Effector memory CD8-positive, alpha-beta T cell (primary cell): ENCODE measurements around the gene RAB2B.
A peak's percentile ranks its signal among the peaks of the same experiment; 100 is the strongest.

ENCODE experiments used
- ATAC-seq: fragments of 150-1000 bp; cut with Tn5 transposase; replicated peaks from 2 replicates; pipeline ENCODE4 v1.10.0; 2021; ENCODE audit warnings: mild to moderate bottlenecking, moderate library complexity
- DNase-seq, 3 experiments: peaks; one replicate each; pipeline ENCODE4 v3.0.0; 2021
- H3K27ac Mint-ChIP-seq, 2 donors: one replicate each; pipeline ENCODE4 v1.8.0; 2022; ENCODE audit warnings: mild to moderate bottlenecking in 2 of 2, mixed read lengths in 2 of 2, moderate library complexity in 2 of 2
- H3K27me3 Mint-ChIP-seq, 2 donors: one replicate each; pipeline ENCODE4 v1.8.0; 2022; ENCODE audit warnings: mixed read lengths in 2 of 2
- H3K36me3 Mint-ChIP-seq: one replicate; pipeline ENCODE4 v1.8.0; 2022; ENCODE audit warnings: mild to moderate bottlenecking, moderate library complexity, mixed read lengths; ENCODE audit not compliant: insufficient read depth
- H3K4me1 Mint-ChIP-seq, 2 donors: one replicate each; pipeline ENCODE4 v1.8.0; 2022; ENCODE audit warnings: low read depth in 2 of 2, mixed read lengths in 2 of 2
- H3K4me3 Mint-ChIP-seq, 2 donors: one replicate each; pipeline ENCODE4 v1.8.0; 2022; ENCODE audit warnings: mild to moderate bottlenecking in 2 of 2, mixed read lengths in 2 of 2, moderate library complexity in 2 of 2
- H3K9me3 Mint-ChIP-seq, 2 donors: one replicate each; pipeline ENCODE4 v1.8.0; 2022; ENCODE audit warnings: mixed read lengths in 2 of 2
- total RNA-seq, 9 experiments: gene quantifications; one replicate each; lab custom pipeline; 2026; lab: John Stamatoyannopoulos, UW

RAB2B gene
- 29.0 to 39.7 (median 34.1) reads per million in 9 experiments for total RNA-seq

DNA sequence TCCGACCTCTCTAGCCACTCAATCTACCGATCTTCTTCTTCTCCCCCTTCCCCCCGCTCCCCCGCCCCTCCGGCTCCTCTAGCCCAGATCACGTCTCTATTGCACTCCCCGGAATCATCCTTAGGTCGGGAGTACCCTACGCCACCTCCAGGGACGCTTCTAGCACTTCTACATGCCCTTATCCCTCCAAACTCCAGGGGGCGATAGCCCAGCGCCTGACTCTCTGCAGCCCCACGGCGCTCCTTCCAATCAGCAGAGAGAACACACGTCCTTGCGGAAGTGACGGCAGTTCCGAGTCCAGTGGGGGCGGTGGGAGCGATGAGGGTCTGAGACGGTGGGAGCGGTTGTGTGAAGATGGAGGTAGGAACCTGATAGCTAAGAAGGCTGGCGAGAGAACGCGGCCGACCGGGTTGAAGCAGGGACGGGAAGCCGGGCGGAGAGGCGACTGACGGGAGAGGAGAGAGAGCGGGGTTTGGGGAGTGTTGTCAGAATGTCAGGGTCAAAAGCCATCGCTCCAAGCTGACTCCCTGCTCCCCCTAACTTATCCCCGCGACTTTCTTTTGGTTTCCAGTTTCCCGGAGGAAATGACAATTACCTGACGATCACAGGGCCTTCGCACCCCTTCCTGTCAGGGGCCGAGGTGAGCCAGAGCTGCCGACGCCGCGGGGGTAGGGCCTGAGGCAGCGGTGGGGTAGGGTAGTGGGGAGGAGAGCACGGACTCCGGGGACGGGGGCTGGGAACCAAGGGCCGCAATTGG is at the start of gene RAB2B, which contains the start of gene TOX4:
Gene RAB2B, minus strand, starts transcription at position 35 of the 757 bp plus-strand sequence. CDS start 87 bp downstream, outside the sequence.
Gene TOX4, plus strand, starts transcription at position 271 of the 757 bp plus-strand sequence. Its CDS starts 84 bp downstream, at position 355.
- peak; percentile 96 for ATAC-seq

DNA sequence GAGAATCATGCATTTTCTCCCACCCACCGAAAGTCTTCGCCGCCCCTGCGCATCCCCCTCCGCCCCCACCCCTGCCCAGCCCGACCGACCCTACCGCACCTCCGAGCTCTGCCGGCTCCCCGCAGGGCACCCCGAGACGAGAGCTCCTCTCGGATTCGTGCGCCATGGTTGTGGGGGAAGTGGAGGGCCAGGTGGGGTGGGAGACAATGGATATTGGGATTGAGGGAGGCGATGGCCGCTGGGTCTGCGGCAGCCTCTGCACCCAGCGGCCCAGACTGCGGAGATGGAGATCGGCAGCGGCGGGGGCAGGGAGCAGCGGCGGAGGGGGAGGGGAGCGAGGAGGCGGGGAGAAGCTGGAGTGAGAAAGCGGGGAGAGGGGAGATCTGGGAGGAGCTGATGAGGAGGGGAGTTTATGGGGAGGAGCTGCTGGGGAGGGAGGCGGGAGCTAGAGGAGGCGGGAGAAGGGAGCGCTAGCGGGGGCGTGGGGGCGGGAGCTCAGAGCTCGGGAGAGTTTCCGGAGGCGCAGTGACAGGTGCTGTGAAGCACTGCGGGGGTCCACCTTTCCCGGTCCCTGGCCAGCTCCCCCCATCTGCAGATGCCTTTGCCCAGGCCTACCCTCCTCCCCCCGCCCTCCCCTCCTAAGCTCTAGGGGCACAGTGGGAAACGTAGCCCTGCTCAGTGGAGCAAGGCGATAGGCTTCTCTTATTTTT is 49.4 kb upstream of the RAB2B start, which contains the start of gene SALL2:
Gene SALL2, minus strand, starts transcription at position 385 of the 710 bp plus-strand sequence. Its CDS starts 219 bp downstream, at position 166.
- H3K9me3 Mint-ChIP-seq: no peaks in the 10 kb centered on the region
- peaks cover 0 to 5% of the 10 kb centered on the region in 2 donors for H3K27me3 Mint-ChIP-seq
- no peaks in the 10 kb centered on the region for H3K36me3 Mint-ChIP-seq
- H3K4me3 Mint-ChIP-seq: peak within 1 kb of the TSS; percentile 69 to 90
- peaks cover 4 to 10% of the 10 kb centered on the region in 2 donors for H3K4me1 Mint-ChIP-seq
- ATAC-seq (peak; percentile 82), DNase-seq (peak; percentile 17 to 34 (median 26))
- H3K27ac Mint-ChIP-seq: peak within 1 kb of the TSS in 1 of 2 donors; percentile 3

More for the DNA sequence above, at the start of gene RAB2B, which contains the start of gene TOX4:
- no peaks in the 10 kb centered on the region for H3K9me3 Mint-ChIP-seq
- DNase-seq: peak; percentile 94 to 97 (median 95)
- peak within 1 kb of the TSS; percentile 98 to 99 for H3K27ac Mint-ChIP-seq
- peaks cover 32% of the 10 kb centered on the region for H3K36me3 Mint-ChIP-seq
- H3K4me1 Mint-ChIP-seq: peaks cover 17 to 27% of the 10 kb centered on the region in 2 donors
- peak within 1 kb of the TSS; percentile 98 for H3K4me3 Mint-ChIP-seq
- H3K27me3 Mint-ChIP-seq: no peaks in the 10 kb centered on the region

DNA sequence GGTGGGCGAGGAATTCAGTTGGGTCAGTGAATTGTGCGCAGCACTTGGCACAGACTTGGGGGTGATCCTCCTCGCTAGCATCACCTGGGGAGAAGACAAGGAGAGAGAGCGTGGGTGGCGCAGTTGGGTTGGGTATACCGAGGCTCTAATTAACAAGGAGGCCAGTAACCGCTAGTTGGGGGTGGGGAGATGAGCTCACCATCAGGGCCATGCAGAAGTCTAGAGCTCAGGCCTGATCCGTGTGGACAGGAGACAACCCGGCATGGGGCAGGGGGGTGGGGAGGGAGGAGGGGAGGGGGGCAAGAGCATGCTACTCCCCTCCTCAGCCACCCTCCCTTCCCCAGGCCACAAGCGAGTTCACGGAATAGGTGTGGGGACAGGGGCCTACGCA is 48.8 kb upstream of the RAB2B start:
- ATAC-seq (no peak), DNase-seq (no peak)
- Mint-ChIP-seq H3K4me3 (peak overlapping the region; percentile 69 to 90), H3K36me3 (no peaks in the 10 kb centered on the region), H3K27me3 (no peaks in the 10 kb centered on the region), H3K27ac (peak overlapping the region in 1 of 2 donors; percentile 3), H3K9me3 (no peaks in the 10 kb centered on the region), H3K4me1 (peaks cover 4 to 10% of the 10 kb centered on the region in 2 donors)

DNA sequence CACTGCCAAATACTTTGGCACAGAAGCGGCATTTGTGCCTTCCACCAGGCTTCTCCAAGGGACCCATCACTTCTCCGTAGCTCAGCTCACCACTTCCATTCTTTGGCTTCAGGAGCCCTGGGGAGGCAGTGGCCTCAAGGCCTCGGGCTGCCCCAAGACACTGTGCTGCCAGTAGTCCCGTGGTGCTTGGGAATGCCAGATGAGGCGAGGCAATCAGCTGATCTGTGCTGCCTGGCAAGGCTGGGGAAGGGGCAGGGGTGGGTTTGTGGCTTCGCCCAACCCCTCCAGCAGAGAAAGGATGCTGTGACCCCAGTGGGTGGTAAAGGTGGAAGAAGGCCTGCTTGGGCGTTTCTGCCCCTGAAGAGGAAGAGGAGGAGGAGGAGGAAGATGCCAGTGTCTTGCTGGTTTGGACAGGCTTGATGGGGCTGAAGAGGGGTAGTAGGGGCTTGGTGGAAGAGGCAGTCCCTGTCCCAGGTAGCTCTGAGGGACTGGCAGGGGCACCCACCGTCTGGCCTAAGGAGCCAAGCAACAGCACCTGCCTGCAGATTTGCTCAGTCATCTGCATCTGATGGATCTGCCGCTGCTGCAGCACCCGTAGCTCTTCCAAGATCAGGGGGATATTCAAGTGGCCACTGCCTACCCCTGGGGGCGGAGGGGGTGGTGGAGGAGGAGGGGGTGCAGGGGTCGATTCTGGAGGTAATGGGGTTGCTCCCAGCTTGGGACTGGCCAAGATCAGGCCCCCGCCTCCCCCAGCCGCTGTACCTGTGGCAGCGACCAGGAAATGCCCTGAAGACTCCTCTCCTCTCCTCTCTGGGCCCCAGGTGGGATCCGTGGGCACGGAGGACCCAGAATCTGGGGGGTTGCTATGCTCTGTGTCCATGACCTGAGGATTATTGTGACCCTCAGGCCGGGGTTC is 48.1 kb upstream of the RAB2B start:
- no peaks in the 10 kb centered on the region for H3K36me3 Mint-ChIP-seq
- peaks cover 4 to 10% of the 10 kb centered on the region in 2 donors for H3K4me1 Mint-ChIP-seq
- peak overlapping the region; percentile 69 to 90 for H3K4me3 Mint-ChIP-seq
- no peaks in the 10 kb centered on the region for H3K9me3 Mint-ChIP-seq
- no peaks in the 10 kb centered on the region for H3K27me3 Mint-ChIP-seq
- ATAC-seq (no peak), DNase-seq (no peak)
- peak overlapping the region in 1 of 2 donors; percentile 84 for H3K27ac Mint-ChIP-seq

DNA sequence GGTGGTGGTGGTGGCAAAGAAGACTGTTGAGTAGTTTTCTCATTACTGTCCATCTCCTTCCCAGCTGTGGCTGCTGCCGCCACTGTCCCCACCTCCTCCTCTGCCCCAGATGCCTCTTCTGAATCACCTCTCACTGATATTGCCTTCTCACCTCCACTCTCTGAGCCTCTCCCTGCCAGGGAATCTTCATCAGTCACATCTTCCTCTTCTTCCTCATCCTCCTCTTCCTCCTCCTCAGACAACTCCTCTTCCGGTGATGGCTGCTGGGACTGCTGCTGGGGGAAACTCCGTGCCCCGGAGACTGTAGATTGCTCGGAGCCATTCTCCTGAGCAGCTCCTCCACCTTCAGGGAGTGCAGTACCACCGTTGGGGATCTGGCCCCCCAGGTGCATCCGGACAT is 46.4 kb upstream of the RAB2B start:
- Mint-ChIP-seq H3K9me3 (no peaks in the 10 kb centered on the region), H3K36me3 (no peaks in the 10 kb centered on the region), H3K4me3 (no peak overlapping the region), H3K27ac (no peak overlapping the region), H3K4me1 (peaks cover 4 to 10% of the 10 kb centered on the region in 2 donors), H3K27me3 (peaks cover 6 to 10% of the 10 kb centered on the region in 2 donors)
- no peak for ATAC-seq
- no peak for DNase-seq

DNA sequence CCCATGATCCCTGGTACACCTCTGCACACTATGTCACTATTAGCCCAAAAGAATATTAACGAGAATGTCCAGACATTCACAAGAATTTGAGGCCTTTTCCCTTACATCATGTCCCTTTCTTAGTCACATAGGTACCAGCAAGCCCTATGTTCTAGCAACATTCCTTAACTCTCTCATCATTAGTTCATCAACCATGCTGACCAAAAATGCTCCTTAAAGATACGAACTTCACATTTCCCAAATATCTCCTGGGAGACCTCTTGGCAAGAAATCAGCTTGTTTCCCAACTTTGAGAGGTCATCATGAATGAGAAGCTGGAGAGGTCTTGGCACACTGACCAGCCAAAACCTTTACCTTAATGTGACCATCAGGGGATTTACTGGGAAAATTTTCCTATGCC is 44.7 kb upstream of the RAB2B start:
- DNase-seq (no peak), ATAC-seq (no peak)
- Mint-ChIP-seq H3K27me3 (peaks cover 7 to 12% of the 10 kb centered on the region in 2 donors), H3K9me3 (no peaks in the 10 kb centered on the region), H3K36me3 (no peaks in the 10 kb centered on the region), H3K27ac (no peak overlapping the region), H3K4me1 (peaks cover 4 to 5% of the 10 kb centered on the region in 2 donors), H3K4me3 (no peak overlapping the region)

DNA sequence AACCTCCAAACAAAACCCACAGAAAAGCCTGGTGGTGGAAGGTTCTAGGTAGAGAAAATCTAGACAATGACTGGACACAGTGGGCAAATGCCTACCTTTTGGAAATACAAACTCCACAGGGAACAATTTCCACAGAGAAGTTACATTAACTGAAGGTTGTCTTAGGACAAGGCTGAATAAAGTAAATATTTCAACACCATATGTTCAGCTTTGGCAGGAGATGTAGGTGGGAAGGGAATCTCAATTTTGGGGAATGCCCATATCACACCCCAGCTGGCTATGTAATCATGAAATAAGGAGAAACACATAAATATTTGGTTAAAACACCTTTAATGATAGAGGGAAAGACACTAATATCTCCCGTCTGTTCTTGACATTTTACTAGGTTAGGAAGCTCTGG is 44.0 kb upstream of the RAB2B start:
- Mint-ChIP-seq H3K27ac (no peak overlapping the region), H3K27me3 (peaks cover 7 to 12% of the 10 kb centered on the region in 2 donors), H3K4me1 (peaks cover 4 to 5% of the 10 kb centered on the region in 2 donors), H3K9me3 (no peaks in the 10 kb centered on the region), H3K4me3 (no peak overlapping the region), H3K36me3 (no peaks in the 10 kb centered on the region)
- ATAC-seq: no peak
- DNase-seq: no peak

DNA sequence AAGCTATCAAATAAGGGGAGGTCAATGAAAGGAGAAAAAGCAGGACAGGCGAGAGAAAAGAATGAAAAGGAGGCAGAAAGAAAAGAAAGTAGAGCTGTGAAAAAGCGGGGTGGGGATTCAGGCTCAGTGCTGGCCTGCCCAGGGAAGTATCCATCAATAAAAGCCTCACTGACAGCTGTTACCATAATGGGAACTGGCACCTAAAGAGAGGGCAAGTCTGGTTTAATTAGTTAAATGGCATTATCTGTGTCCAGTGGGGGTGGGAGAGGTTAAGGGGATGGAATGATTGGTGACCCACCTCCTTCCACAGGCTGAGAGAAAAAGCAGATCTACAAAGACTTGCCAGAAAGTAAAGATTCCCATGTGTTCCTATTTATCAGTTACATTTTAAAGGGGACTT is 42.0 kb upstream of the RAB2B start:
- Mint-ChIP-seq H3K4me3 (no peak overlapping the region), H3K9me3 (no peaks in the 10 kb centered on the region)
- no peak for ATAC-seq

DNA sequence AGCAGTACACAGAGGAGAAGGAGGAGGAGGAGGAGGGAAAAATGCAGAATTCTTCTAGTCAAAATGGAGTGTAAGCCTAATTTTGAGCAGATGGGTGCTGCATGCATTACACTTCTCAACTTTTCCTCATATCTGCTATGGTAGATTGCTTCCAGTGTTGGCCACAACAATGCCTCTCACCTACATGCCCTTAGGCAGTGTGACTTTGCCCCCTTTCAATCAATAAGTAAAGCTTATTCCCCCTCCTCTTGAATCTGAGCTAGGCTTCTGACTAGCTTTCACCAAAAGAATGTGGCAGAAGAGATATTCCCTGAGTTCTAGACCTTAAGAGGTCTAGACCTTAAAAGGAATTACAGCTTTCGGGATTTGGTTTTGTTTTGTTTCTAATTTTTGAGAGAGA is 37.6 kb upstream of the RAB2B start:
- Mint-ChIP-seq H3K36me3 (peaks cover 13% of the 10 kb centered on the region), H3K9me3 (no peaks in the 10 kb centered on the region), H3K4me3 (no peak overlapping the region), H3K27ac (no peak overlapping the region), H3K4me1 (peaks cover 14 to 21% of the 10 kb centered on the region in 2 donors), H3K27me3 (peaks cover 7 to 12% of the 10 kb centered on the region in 2 donors)
- no peak for ATAC-seq
- no peak for DNase-seq

More for the DNA sequence above, 42.0 kb upstream of the RAB2B start:
- no peaks in the 10 kb centered on the region for H3K36me3 Mint-ChIP-seq
- no peak overlapping the region for H3K27ac Mint-ChIP-seq
- DNase-seq: no peak
- peaks cover 7 to 12% of the 10 kb centered on the region in 2 donors for H3K27me3 Mint-ChIP-seq
- H3K4me1 Mint-ChIP-seq: no peaks in the 10 kb centered on the region

DNA sequence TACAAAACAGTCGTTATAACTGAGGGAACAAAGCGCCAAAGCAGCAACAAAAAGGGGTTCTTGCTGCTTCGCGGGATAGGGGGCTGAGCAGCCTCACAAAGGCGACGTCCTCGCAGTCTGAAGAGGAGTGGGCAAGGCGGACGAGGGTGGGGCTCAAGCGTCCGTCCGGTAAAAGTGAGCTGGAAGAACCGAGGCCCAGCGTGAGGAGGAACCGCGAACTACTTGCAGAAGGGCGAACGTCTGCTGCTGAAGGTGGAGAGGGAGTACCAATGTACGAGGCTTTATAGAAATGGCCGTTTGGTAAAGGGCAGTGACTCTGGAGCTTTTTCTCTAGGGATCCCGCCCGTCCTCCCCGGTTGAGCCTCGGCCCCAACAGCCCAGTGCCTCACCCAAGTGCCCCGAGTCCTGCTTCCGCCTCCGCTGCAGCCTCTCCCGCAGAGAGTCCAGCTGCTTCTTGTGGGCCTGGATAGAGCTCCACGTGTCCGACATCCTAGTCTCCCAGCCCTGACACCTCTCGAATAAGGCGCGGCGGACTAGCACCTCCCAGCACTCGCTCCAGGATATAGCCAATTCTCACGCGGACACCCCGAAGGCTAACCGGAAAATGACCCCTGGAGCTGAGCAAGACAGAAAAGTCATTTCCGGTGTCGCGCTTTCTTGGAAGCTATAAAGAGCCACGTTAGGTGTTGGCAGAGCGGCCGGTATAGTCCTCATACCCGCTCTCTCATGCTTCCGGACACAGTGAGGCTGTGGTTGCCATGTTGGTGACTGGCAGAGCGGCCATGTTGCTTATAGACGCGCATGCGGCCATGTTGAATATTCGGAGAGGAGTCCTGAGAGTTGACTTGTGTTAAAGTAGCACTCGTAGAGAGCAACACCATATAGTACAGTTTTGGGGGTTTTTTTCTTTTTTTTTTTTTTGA is 34.2 kb upstream of the RAB2B start, which contains the start of gene METTL3:
Gene METTL3, minus strand, starts transcription at position 606 of the 923 bp plus-strand sequence. Its CDS starts 117 bp downstream, at position 489.
- peak; percentile 92 to 95 (median 94) for DNase-seq
- Mint-ChIP-seq H3K9me3 (no peaks in the 10 kb centered on the region), H3K4me1 (peaks cover 24 to 38% of the 10 kb centered on the region in 2 donors), H3K36me3 (peaks cover 22% of the 10 kb centered on the region), H3K27ac (peak within 1 kb of the TSS; percentile 98), H3K4me3 (peak within 1 kb of the TSS; percentile 97 to 99), H3K27me3 (no peaks in the 10 kb centered on the region)
- ATAC-seq: peak; percentile 99

DNA sequence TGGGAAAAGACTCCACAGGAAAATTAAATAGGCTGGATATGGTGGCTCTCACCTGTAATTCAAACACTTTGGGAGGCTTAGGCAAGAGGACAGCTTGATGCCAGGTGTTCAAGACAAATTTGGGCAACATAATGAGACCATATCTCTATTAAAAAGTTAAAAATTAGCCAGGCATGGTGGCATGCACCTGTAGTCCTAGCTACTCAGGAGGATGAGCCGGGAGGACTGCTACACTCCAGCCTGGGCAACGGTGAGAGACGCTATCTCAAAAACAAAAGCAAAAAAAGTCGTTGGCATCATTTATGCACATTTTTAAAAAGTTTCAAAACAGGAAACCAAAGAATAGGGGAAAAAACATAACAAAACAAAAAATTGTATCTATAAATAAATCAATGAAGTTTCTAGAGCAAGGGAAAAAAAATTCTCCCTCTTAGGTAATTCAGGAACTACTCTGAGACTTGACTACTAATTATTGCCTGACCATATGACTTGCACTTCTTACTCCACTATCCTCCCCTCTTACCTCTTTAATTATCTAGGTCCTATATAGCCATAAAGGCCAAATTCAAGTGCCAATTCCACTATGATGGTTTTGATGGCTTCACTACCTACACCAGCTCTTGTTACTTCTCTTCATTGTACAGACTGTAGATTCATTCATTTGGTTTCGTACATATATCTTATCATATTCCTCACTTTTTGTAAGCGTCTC is 32.8 kb upstream of the RAB2B start:
- H3K27ac Mint-ChIP-seq: peak overlapping the region; percentile 98
- peaks cover 22% of the 10 kb centered on the region for H3K36me3 Mint-ChIP-seq
- no peaks in the 10 kb centered on the region for H3K9me3 Mint-ChIP-seq
- H3K27me3 Mint-ChIP-seq: no peaks in the 10 kb centered on the region
- ATAC-seq (no peak), DNase-seq (no peak)
- peak overlapping the region; percentile 97 to 99 for H3K4me3 Mint-ChIP-seq
- H3K4me1 Mint-ChIP-seq: peaks cover 29 to 48% of the 10 kb centered on the region in 2 donors
